Aorta (tissue), 5 donors: Measurements from ENCODE around the gene TARM1. TPM values are rescaled to one million over a fixed set of nuclear protein-coding genes. Genes with fewer than 3 reads are reported as not detected.
"Not testable (repeated sequence)": the region's sequence is repeated elsewhere in the genome, so short reads cannot be mapped to it uniquely, and the experiment has no call there.

ENCODE experiments used
- ATAC-seq: fragments of 200-7000 bp; cut with Tn5 transposase; one replicate; pipeline ENCODE4 v1.9.1; 2022; ENCODE audit warnings: moderate library complexity; ENCODE audit not compliant: low FRiP score
- DNase-seq, 2 donors: peaks; one replicate each; pipeline ENCODE4 v3.0.0-alpha.2; 2020
- H3K27ac ChIP-seq, 2 donors: one replicate each; pipeline ENCODE4 v1.5.1; 2013; ENCODE audit warnings: low read length in 2 of 2, mild to moderate bottlenecking in 2 of 2, moderate library complexity in 2 of 2, control low read depth in 1 of 2, inconsistent platforms in 1 of 2, low read depth in 1 of 2
- H3K27me3 ChIP-seq, 2 donors: one replicate each; pipeline ENCODE4 v1.6.1; 2013; ENCODE audit warnings: control low read depth in 1 of 2, low read length in 1 of 2, mild to moderate bottlenecking in 1 of 2, moderate library complexity in 1 of 2; ENCODE audit not compliant: insufficient read depth in 2 of 2, control insufficient read depth in 1 of 2
- H3K36me3 ChIP-seq, 2 donors: one replicate each; pipeline ENCODE4 v1.6.1; 2013; ENCODE audit warnings: control low read depth in 1 of 2, low read length in 1 of 2, mild to moderate bottlenecking in 1 of 2; ENCODE audit not compliant: insufficient read depth in 2 of 2, control insufficient read depth in 1 of 2
- H3K4me1 ChIP-seq, 2 donors: one replicate each; pipeline ENCODE4 v1.6.1; 2013; ENCODE audit warnings: low read length in 2 of 2, control low read depth in 1 of 2, mild to moderate bottlenecking in 1 of 2, moderate library complexity in 1 of 2; ENCODE audit not compliant: insufficient read depth in 2 of 2, control insufficient read depth in 1 of 2
- H3K4me3 ChIP-seq, 2 donors: one replicate each; pipeline ENCODE4 v1.5.1; 2013; ENCODE audit warnings: low read length in 2 of 2, control low read depth in 1 of 2, mild to moderate bottlenecking in 1 of 2
- H3K9me3 ChIP-seq: one replicate; pipeline ENCODE4 v1.6.1; 2013; ENCODE audit warnings: mild to moderate bottlenecking, low read length; ENCODE audit not compliant: control insufficient read depth
- WGBS, 2 donors: extraction: QIAGEN DNeasy Blood & Tissue Kit; methylation state at CpG; one replicate each; pipeline ENCODE4 v1.1.7; 2013; 5-methylcytosine and 5-hydroxymethylcytosine counted together
- intact Hi-C, 2 donors: fragments of 100-400 bp; cut with DNase I; formaldehyde crosslinking; loops; one replicate each; pipeline versions ENCODE4 v1.14.2 to v1.15.0; 2022
- polyA plus RNA-seq, 2 donors: library from polyadenylated mRNA; stranded (reverse); fragments of 200-250 nt; gene quantifications; one replicate each; pipeline ENCODE4 v1.2.3, GENCODE V29; 2013
- total RNA-seq, 2 donors: library from RNA; stranded (reverse); fragmentation: NEBNext Ultra II Directional; extraction: Animal tissue kit (Norgen Biotek cat#: 25700); gene quantifications; one replicate each; pipeline ENCODE4 v1.2.1, GENCODE V29; 2021
- donor health status: healthy with polysubstance abuse.
- donor health status: Bipolar disorder and iron deficiency.
- donor health status: DM: no; HTN: no; CAD: no.
- donor health status: DM: no; HTN: no; CAD: no.
- donor health status: DM: yes; HTN: yes; CAD: no.

Gene TARM1
- total and polyA plus RNA-seq, 4 donors: not detected

- H3K4me1 ChIP-seq, H3K27ac ChIP-seq, intact Hi-C loops, H3K36me3 ChIP-seq, H3K9me3 ChIP-seq, H3K27me3 ChIP-seq, H3K4me3 ChIP-seq: not testable (repeated sequence)
- WGBS, 2 donors: 1% methylated on average over 28 to 46 of the region's 46 CpGs
- DNase-seq: peak; percentile 69 to 88
- ATAC-seq: peak; percentile 84
Observed at GRCh38 chr19:54095859-54096616, 14.9 kb upstream of the TARM1 start.

GRCh38 chr19:54095136-54095858 lies 14.1 kb upstream of the TARM1 start:
- H3K4me1 ChIP-seq: no peaks in the 10 kb centered on the region
- no peak overlapping the region for H3K4me3 ChIP-seq
- H3K9me3 ChIP-seq: no peaks in the 10 kb centered on the region
- no peak for ATAC-seq
- intact Hi-C loops: no loop called here
- no peaks in the 10 kb centered on the region for H3K27me3 ChIP-seq
- peak; percentile 44 to 68 for DNase-seq
- 69 to 70% methylated on average over 22 of the region's 22 CpGs for WGBS, 2 donors
- H3K27ac ChIP-seq: no peak overlapping the region
- no peaks in the 10 kb centered on the region for H3K36me3 ChIP-seq

- H3K27me3 ChIP-seq: no peaks in the 10 kb centered on the region
- H3K9me3 ChIP-seq: no peaks in the 10 kb centered on the region
- WGBS, 2 donors: 84 to 86% methylated on average over 17 of the region's 17 CpGs
- no peak overlapping the region for H3K27ac ChIP-seq
- peak in 1 of 2 donors; percentile 36 for DNase-seq
- H3K4me1 ChIP-seq: no peaks in the 10 kb centered on the region
- no peaks in the 10 kb centered on the region for H3K36me3 ChIP-seq
- intact Hi-C loops: no loop called here
- H3K4me3 ChIP-seq: no peak overlapping the region
- ATAC-seq: no peak
Observed at GRCh38 chr19:54094426-54095000, 13.3 kb upstream of the TARM1 start.

GRCh38 chr19:54084410-54084809 lies 3.2 kb upstream of the TARM1 start:
- DNase-seq (no peak), ATAC-seq (no peak)
- Histone ChIP-seq H3K36me3 (no peaks in the 10 kb centered on the region), H3K27me3 (no peaks in the 10 kb centered on the region), H3K4me1 (no peaks in the 10 kb centered on the region), H3K4me3 (no peak overlapping the region), H3K9me3 (peaks cover 6% of the 10 kb centered on the region), H3K27ac (no peak overlapping the region)
- intact Hi-C loops: no loop called here
- 89 to 93% methylated on average over 3 of the region's 3 CpGs for WGBS, 2 donors

- no peaks in the 10 kb centered on the region for H3K36me3 ChIP-seq
- intact Hi-C loops: no loop called here
- H3K4me3 ChIP-seq: no peak overlapping the region
- no peaks in the 10 kb centered on the region for H3K4me1 ChIP-seq
- no peak overlapping the region for H3K27ac ChIP-seq
- ATAC-seq (no peak), DNase-seq (no peak)
- H3K9me3 ChIP-seq: peaks cover 9% of the 10 kb centered on the region
- 76 to 86% methylated on average over 5 of the region's 5 CpGs for WGBS, 2 donors
- H3K27me3 ChIP-seq: no peaks in the 10 kb centered on the region
Observed at GRCh38 chr19:54077334-54077733, 3.8 kb downstream of the TARM1 start.

- Histone ChIP-seq H3K36me3 (no peaks in the 10 kb centered on the region), H3K4me1 (no peaks in the 10 kb centered on the region)
Observed at GRCh38 chr19:54074851-54075250, 6.3 kb downstream of the TARM1 start.

GRCh38 chr19:54073829-54074228 lies 7.3 kb downstream of the TARM1 start:
- Histone ChIP-seq H3K4me1 (no peaks in the 10 kb centered on the region), H3K9me3 (peaks cover 2% of the 10 kb centered on the region), H3K27ac (no peak overlapping the region), H3K27me3 (no peaks in the 10 kb centered on the region), H3K36me3 (no peaks in the 10 kb centered on the region), H3K4me3 (no peak overlapping the region)
- DNase-seq: peak in 1 of 2 donors; percentile 27
- no peak for ATAC-seq
- intact Hi-C loops: no loop called here
- WGBS, 2 donors: 83 to 85% methylated on average over 10 of the region's 10 CpGs

More at GRCh38 chr19:54074851-54075250, 6.3 kb downstream of the TARM1 start:
- H3K27me3 ChIP-seq: no peaks in the 10 kb centered on the region
- DNase-seq (peak in 1 of 2 donors; percentile 63), ATAC-seq (no peak)
- no peak overlapping the region for H3K4me3 ChIP-seq
- intact Hi-C loops: no loop called here
- WGBS, 2 donors: 70 to 77% methylated on average over 9 of the region's 9 CpGs
- no peak overlapping the region for H3K27ac ChIP-seq
- peaks cover 2% of the 10 kb centered on the region for H3K9me3 ChIP-seq

GRCh38 chr19:54069470-54069869 lies 11.7 kb downstream of the TARM1 start:
- intact Hi-C loops: no loop called here

More at GRCh38 chr19:54069470-54069869, 11.7 kb downstream of the TARM1 start:
- no peak overlapping the region for H3K27ac ChIP-seq
- no peak overlapping the region for H3K4me3 ChIP-seq
- peak in 1 of 2 donors; percentile 4 for DNase-seq
- H3K27me3 ChIP-seq: no peaks in the 10 kb centered on the region
- H3K36me3 ChIP-seq: no peaks in the 10 kb centered on the region
- peaks cover 6% of the 10 kb centered on the region for H3K9me3 ChIP-seq
- WGBS, 2 donors: 66 to 74% methylated on average over 5 of the region's 5 CpGs
- no peak for ATAC-seq
- H3K4me1 ChIP-seq: no peaks in the 10 kb centered on the region
